ENCODE results near the gene SH3RF1. TPM values are rescaled to one million over a fixed set of nuclear protein-coding genes. Genes with fewer than 3 reads are reported as not detected.

SH3RF1 gene
- total and polyA plus RNA-seq, 2 of the 13 experiments (the other 11 are each of a cell fraction or from before 2014, with no cell fraction given), result 3.1 to 3.2 TPM

GRCh38 chr4:169050881-169051760 is 219.6 kb downstream of the SH3RF1 start:
- intact Hi-C loops (cut with micrococcal nuclease; ENCODE audit: unreplicated experiment), result no loop called here
- H3K79me2 ChIP-seq (ENCODE audit: insufficient read depth, low read length), result no peaks in the 10 kb centered on the region
- H3K27ac ChIP-seq (ENCODE audit: extremely low read length, insufficient read depth, low read length), result no peak overlapping the region
- H3K27me3 ChIP-seq (ENCODE audit: control insufficient read depth in 1 of 2, insufficient read depth in 2 of 2, low read length in 2 of 2), result peaks cover 4 to 19% of the 10 kb centered on the region in 2 experiments; a peak in 4 of 5 replicates
- no peaks in the 10 kb centered on the region for H4K20me1 ChIP-seq (ENCODE audit: insufficient read depth, low read length)
- H3K9me3 ChIP-seq (ENCODE audit: low read length), result no peaks in the 10 kb centered on the region
- ChIA-PET CTCF (ENCODE audit: low intra/inter-chr PET ratio, low total read pairs) (no interaction called here), POLR2A (no interaction called here)
- TF ChIP-seq ZNF607 (CRISPR knock-in tag; IDR thresholded peaks at IDR 0.05; ENCODE audit: borderline replicate concordance), result no peak
- TF ChIP-seq ARID5B (CRISPR knock-in tag; IDR thresholded peaks at IDR 0.05), result no peak
- no peak for TF ChIP-seq SIN3A (IDR thresholded peaks at IDR 0.05; ENCODE audit: borderline replicate concordance, low read depth, low read length)
- no peak for TF ChIP-seq ZNF232 (CRISPR knock-in tag; IDR thresholded peaks at IDR 0.05; ENCODE audit: borderline replicate concordance)
- no peak overlapping the region for H2AFZ ChIP-seq (ENCODE audit: low read length)
- H3K4me3 ChIP-seq (replicated peaks in 1 of 3; ENCODE audit: insufficient read depth in 1 of 3, low read depth in 2 of 3, low read length in 3 of 3), result no peak overlapping the region
- H3K36me3 ChIP-seq (replicated peaks in 1 of 2; ENCODE audit: control insufficient read depth in 1 of 2, insufficient read depth in 2 of 2, low read length in 2 of 2), result no peaks in the 10 kb centered on the region
- H3K4me1 ChIP-seq (ENCODE audit: insufficient read depth, low read length), result peaks cover 7% of the 10 kb centered on the region; the same call in 1 of the 2 replicates
- DNase-seq (ENCODE audit: low spot score), result no peak
- BruUV-seq (replicated peaks), result no TSS peak
- 45% methylated on average over 9 of the region's 9 CpGs for WGBS (ENCODE audit: low lambda C conversion rate)
- no peak overlapping the region for H3K4me2 ChIP-seq (ENCODE audit: low read depth, low read length)
- no peak overlapping the region for H3K9ac ChIP-seq (ENCODE audit: insufficient read depth, low read depth, low read length)
- no peak for FAIRE-seq
- no peak for ATAC-seq
- in situ Hi-C loops (cut with HindIII; ENCODE audit: extremely low pct_ligation_motif_present, low pct_unique_long_range_greater_than_20kb), result no loop called here

Data from HepG2 (cell line).